MCF 10A (cell line): ENCODE results near the gene PARD3B. TPM values are rescaled to one million over a fixed set of nuclear protein-coding genes. Genes with fewer than 3 reads are reported as not detected.

ENCODE experiments used
- BruUV-seq: library from RNA; stranded (reverse); fragments of 400-500 nt; replicated peaks from 2 replicates; lab custom pipeline; 2021; lab: Mats Ljungman, UMichigan
- CTCF ChIA-PET: fragments of 300-600 bp; sonication (Branson Sonifier 250); formaldehyde crosslinking; extraction: SDS; loops from one replicate; lab custom pipeline; 2021; ENCODE audit warnings: antibody characterized with exemption, inconsistent platforms; lab: Yijun Ruan, JAX
- POLR2A ChIA-PET: fragments of 300-600, 350-650 bp; sonication (Branson Sonifier 250); formaldehyde crosslinking; extraction: SDS; loops from one replicate; lab custom pipeline; 2020; ENCODE audit warnings: antibody characterized with exemption, inconsistent platforms; lab: Yijun Ruan, JAX
- DNase-seq: peaks from one replicate; pipeline ENCODE4 v3.0.0-alpha.2; 2018; ENCODE audit not compliant: unreplicated experiment
- H3K27ac Mint-ChIP-seq: one replicate; pipeline ENCODE4 v1.8.0; 2022; ENCODE audit warnings: mild to moderate bottlenecking, low read depth, mixed read lengths; ENCODE audit not compliant: unreplicated experiment
- H3K27me3 Mint-ChIP-seq: one replicate; pipeline ENCODE4 v1.8.0; 2022; ENCODE audit warnings: mixed read lengths; ENCODE audit not compliant: insufficient read depth, unreplicated experiment
- H3K36me3 Mint-ChIP-seq: one replicate; pipeline ENCODE4 v1.8.0; 2022; ENCODE audit warnings: mild to moderate bottlenecking, moderate library complexity, mixed read lengths; ENCODE audit not compliant: insufficient read depth, unreplicated experiment
- H3K4me1 Mint-ChIP-seq: one replicate; pipeline ENCODE4 v1.8.0; 2022; ENCODE audit warnings: mixed read lengths; ENCODE audit not compliant: insufficient read depth, unreplicated experiment
- H3K4me3 Mint-ChIP-seq: one replicate; pipeline ENCODE4 v1.8.0; 2022; ENCODE audit warnings: mild to moderate bottlenecking, moderate library complexity, mixed read lengths; ENCODE audit not compliant: unreplicated experiment
- H3K9me3 Mint-ChIP-seq: one replicate; pipeline ENCODE4 v1.8.0; 2022; ENCODE audit warnings: mixed read lengths; ENCODE audit not compliant: unreplicated experiment
- intact Hi-C: fragments of 100-400 bp; cut with micrococcal nuclease; formaldehyde crosslinking; loops from 2 replicates; pipeline ENCODE4 v1.14.1; 2022
- total RNA-seq: library from RNA; stranded (reverse); gene quantifications from 2 replicates; pipeline ENCODE4 v1.2.3, GENCODE V29; 2022
- TF ChIP-seq, protein P1 (sequence below): fragments of 200-600 bp; IDR thresholded peaks from one replicate; pipeline ENCODE4 v1.8.0; 2022; ENCODE audit warnings: antibody characterized with exemption, mild to moderate bottlenecking; ENCODE audit not compliant: unreplicated experiment

The PARD3B gene
- total RNA-seq, 1 experiment from 2014 or later, result 11.6 TPM

GRCh38 chr2:205017381-205017780 is 472.1 kb downstream of the PARD3B start:
- BruUV-seq, result no TSS peak
- Mint-ChIP-seq H3K9me3 (no peaks in the 10 kb centered on the region), H3K27me3 (no peaks in the 10 kb centered on the region), H3K36me3 (no peaks in the 10 kb centered on the region), H3K27ac (no peak overlapping the region), H3K4me3 (no peak overlapping the region), H3K4me1 (no peaks in the 10 kb centered on the region)
- TF ChIP-seq, protein P1, sequence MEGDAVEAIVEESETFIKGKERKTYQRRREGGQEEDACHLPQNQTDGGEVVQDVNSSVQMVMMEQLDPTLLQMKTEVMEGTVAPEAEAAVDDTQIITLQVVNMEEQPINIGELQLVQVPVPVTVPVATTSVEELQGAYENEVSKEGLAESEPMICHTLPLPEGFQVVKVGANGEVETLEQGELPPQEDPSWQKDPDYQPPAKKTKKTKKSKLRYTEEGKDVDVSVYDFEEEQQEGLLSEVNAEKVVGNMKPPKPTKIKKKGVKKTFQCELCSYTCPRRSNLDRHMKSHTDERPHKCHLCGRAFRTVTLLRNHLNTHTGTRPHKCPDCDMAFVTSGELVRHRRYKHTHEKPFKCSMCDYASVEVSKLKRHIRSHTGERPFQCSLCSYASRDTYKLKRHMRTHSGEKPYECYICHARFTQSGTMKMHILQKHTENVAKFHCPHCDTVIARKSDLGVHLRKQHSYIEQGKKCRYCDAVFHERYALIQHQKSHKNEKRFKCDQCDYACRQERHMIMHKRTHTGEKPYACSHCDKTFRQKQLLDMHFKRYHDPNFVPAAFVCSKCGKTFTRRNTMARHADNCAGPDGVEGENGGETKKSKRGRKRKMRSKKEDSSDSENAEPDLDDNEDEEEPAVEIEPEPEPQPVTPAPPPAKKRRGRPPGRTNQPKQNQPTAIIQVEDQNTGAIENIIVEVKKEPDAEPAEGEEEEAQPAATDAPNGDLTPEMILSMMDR, result no peak
- intact Hi-C loops, result no loop called here
- ChIA-PET CTCF (no interaction called here), POLR2A (no interaction called here)
- no peak for DNase-seq

DNA sequence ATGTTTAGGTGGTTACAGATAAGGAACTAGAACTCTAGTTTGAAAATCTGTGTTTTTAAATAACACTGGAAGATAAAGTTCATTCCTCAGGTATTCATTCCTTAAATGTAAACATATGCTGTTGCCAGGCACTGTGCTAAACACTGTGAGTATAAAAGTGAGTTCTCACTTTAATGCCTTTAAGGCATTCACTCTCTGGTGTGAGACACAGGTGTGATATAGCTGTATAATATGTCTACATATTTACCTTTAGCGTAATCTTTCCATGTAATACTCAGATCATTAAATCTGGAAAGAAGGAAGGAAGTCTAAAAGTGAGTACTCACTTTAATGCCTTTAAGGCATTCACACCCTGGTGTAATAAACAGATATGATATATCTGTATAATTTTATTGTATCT is 472.6 kb downstream of the PARD3B start:
- Mint-ChIP-seq H3K4me1 (no peaks in the 10 kb centered on the region), H3K27me3 (no peaks in the 10 kb centered on the region), H3K27ac (no peak overlapping the region), H3K36me3 (no peaks in the 10 kb centered on the region), H3K4me3 (no peak overlapping the region), H3K9me3 (no peaks in the 10 kb centered on the region)
- TF ChIP-seq, protein P1, result no peak
- no peak for DNase-seq
- ChIA-PET POLR2A (no interaction called here), CTCF (interaction anchor here (0.6 kb wide), 1 partner anchor 320 kb away, joined by 3 read pairs; no protein-coding TSS in a partner anchor)
- intact Hi-C loops, result no loop called here
- BruUV-seq, result no TSS peak

GRCh38 chr2:205020673-205021072 is 475.4 kb downstream of the PARD3B start:
- ChIA-PET CTCF (no interaction called here), POLR2A (no interaction called here)
- Mint-ChIP-seq H3K4me1 (peaks cover 13% of the 10 kb centered on the region), H3K4me3 (no peak overlapping the region), H3K9me3 (no peaks in the 10 kb centered on the region), H3K27me3 (no peaks in the 10 kb centered on the region), H3K36me3 (no peaks in the 10 kb centered on the region), H3K27ac (no peak overlapping the region)
- TF ChIP-seq, protein P1, result no peak
- intact Hi-C loops, result no loop called here
- BruUV-seq, result no TSS peak
- DNase-seq, result no peak

DNA sequence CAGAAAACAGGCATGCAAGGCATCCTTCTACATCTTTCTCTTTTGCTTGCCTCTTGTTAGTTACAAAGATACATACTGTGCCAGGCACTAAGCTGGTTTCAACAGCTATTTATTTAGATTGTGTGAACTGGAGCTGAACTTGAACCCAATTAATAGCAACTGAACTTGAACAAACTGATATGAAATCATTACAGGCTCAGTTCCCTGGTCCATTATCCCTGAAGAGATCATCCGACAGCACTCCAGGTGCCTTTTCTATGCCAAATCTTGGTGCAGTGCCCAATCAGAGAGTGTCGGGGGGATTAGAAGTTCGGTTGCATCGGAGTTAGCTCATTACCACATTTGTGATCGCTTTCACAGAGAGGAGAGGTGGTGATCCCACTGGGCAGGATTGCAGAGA is 477.6 kb downstream of the PARD3B start:
- H3K27me3 Mint-ChIP-seq, result no peaks in the 10 kb centered on the region
- no peaks in the 10 kb centered on the region for H3K36me3 Mint-ChIP-seq
- DNase-seq, result no peak
- POLR2A ChIA-PET, result no interaction called here
- intact Hi-C loops, result no loop called here
- TF ChIP-seq, protein P1, result no peak
- H3K9me3 Mint-ChIP-seq, result no peaks in the 10 kb centered on the region
- H3K27ac Mint-ChIP-seq, result no peak overlapping the region
- CTCF ChIA-PET, result interaction anchor here (0.6 to 1.5 kb wide), 2 partner anchors 48 to 662 kb away, joined by 3 read pairs; no protein-coding TSS in a partner anchor
- peaks cover 18% of the 10 kb centered on the region for H3K4me1 Mint-ChIP-seq
- no peak overlapping the region for H3K4me3 Mint-ChIP-seq
- BruUV-seq, result no TSS peak
